Endothelial cell of hepatic sinusoid (primary cell): Measurements from ENCODE around the gene DAO.

Source experiments
- in situ Hi-C: cut with HindIII; loops from 2 replicates; pipeline ENCODE4 v1.10.0; 2017; ENCODE audit warnings: low sequenced_read_pairs

The DAO gene

GRCh38 chr12:108879615-108880254, at the start of gene DAO:
Gene DAO, plus strand, starts transcription at chr12:108880092. Its CDS starts 4,915 bp downstream, at chr12:108885007.
- in situ Hi-C loops: no loop called here

DNA sequence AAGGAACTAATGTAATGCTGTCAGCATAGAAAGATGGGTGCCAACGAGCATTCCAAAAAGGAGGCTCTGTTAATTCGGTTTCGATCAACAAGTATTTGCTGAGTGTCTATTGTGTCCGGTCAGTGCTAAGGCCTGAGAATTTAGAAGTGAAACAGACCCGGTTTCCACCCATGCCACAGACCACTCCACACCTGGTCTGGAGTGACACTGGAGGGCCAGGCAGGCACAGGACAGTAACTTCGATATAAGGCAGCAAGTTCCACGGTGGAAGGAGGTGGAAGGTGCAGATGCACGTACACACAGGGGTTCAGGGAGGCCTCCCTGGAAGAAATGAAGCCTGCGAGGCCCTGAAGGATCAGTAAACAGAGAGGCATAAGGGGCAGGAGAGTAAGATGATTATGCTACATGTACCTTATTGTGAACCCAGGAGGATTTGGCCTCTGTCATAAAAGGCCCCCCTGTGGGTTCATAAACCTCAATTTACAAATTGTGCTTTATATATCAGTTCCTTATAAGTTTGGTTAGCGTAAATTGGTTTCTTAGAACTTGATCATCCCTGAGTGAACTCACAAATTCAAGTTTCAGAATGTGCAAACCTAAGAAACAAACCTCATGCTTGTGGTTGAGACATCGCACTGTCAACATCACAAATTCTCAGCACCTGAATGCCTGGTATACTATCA, 48.4 kb upstream of the DAO start:
- in situ Hi-C loops: loop anchor here (10.0 to 25.0 kb wide), 2 partner anchors 157 to 1494 kb away; no protein-coding TSS in a partner anchor

GRCh38 chr12:108832208-108832607, 47.7 kb upstream of the DAO start:
- in situ Hi-C loops: loop anchor here (10.0 to 25.0 kb wide), 2 partner anchors 157 to 1495 kb away; no protein-coding TSS in a partner anchor

- in situ Hi-C loops: loop anchor here (10.0 to 25.0 kb wide), 2 partner anchors 158 to 1496 kb away; no protein-coding TSS in a partner anchor
Measured at GRCh38 chr12:108832730-108833354, 47.0 kb upstream of the DAO start.

GRCh38 chr12:108833355-108833733, 46.5 kb upstream of the DAO start:
- in situ Hi-C loops: loop anchor here (10.0 to 25.0 kb wide), 2 partner anchors 159 to 1496 kb away; no protein-coding TSS in a partner anchor

DNA sequence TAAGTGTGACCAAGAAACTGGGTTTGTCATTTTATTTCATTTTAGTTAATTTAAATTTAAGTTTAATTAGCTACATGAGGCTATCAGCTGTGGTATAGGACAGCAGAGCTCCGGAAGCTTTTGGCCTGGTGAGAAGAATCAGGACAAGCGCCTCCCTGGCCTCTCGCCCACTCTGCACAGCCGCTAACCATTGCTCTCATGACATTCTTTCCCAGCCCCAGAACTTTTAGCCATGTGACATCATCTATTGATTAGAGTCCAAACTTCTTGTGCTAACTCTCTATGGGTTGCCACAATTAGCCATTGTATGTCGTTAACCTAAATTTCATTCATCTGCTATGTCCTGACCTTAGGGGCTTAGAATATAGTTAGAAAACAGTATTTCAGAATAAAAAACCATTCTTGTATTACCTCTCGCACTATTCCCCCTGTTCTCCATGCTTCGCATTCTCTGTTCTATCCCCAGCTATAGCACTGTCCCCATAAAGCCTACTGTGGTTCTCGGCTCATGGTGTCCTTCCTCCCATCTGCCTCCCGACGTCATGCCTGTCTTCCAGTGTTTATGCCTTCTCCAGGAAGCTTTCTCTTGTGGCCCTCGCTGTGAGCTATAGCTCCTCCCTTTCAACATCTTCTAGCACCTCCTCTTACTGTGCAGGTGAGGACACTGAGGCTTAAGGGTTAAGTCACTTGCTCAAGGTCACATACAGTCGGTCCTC, 46.0 kb upstream of the DAO start:
- in situ Hi-C loops: loop anchor here (10.0 to 25.0 kb wide), 2 partner anchors 159 to 1497 kb away; no protein-coding TSS in a partner anchor

DNA sequence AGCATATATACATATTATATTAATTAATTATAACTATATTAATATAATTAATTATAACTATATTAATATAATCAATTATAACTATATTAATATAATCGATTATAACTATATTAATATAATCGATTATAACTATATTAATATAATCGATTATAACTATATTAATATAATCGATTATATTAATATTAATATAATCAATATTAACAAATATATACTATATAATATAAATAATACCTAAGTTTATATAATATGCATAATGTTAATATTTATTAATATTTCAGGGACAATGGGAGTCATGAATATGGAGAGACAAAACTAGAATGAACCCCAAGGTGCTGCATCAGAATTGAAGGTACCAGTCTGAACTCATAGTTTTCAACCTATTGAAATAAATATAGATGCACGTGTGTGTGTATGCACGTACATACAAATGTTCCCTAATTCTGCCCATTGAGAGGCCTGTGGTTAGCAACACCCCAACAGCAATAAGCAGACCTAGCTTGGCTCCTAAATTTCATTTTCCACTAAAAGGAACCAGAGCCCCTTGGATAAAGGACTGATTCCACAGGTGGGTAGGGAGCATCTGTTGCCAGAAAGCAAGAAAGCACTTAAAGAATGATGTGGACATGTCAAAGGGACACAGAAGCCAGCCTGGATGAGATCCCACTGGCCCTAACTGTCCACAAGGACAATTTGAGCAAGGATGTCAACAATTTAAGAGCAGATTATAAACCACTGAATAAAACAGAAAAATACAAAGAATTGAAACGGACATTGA, 43.8 kb upstream of the DAO start:
- in situ Hi-C loops: loop anchor here (10.0 to 25.0 kb wide), 2 partner anchors 161 to 1499 kb away; no protein-coding TSS in a partner anchor

- in situ Hi-C loops: loop anchor here (10.0 to 25.0 kb wide), 2 partner anchors 162 to 1500 kb away; no protein-coding TSS in a partner anchor
Measured at GRCh38 chr12:108837239-108837638, 42.7 kb upstream of the DAO start.

DNA sequence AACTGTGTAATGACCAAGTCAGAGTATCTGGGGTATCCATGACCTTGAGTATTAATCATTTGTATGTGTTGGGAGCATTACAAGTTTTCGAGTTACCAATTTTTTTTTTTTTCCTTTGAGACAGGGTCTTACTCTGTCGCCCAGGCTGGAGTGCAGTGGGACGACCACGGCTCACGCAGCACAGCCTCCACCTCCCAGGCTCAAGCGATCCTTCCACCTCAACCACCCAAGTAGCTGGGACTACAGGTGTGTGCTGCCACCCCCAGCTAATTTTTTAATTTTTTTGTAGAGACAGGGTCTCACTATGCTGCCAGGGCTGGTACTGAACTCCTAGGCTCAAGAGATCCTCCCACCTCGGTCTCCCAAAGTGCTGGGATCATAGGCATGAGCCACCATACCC, 42.2 kb upstream of the DAO start:
- in situ Hi-C loops: loop anchor here (10.0 to 25.0 kb wide), 2 partner anchors 163 to 1500 kb away; no protein-coding TSS in a partner anchor

DNA sequence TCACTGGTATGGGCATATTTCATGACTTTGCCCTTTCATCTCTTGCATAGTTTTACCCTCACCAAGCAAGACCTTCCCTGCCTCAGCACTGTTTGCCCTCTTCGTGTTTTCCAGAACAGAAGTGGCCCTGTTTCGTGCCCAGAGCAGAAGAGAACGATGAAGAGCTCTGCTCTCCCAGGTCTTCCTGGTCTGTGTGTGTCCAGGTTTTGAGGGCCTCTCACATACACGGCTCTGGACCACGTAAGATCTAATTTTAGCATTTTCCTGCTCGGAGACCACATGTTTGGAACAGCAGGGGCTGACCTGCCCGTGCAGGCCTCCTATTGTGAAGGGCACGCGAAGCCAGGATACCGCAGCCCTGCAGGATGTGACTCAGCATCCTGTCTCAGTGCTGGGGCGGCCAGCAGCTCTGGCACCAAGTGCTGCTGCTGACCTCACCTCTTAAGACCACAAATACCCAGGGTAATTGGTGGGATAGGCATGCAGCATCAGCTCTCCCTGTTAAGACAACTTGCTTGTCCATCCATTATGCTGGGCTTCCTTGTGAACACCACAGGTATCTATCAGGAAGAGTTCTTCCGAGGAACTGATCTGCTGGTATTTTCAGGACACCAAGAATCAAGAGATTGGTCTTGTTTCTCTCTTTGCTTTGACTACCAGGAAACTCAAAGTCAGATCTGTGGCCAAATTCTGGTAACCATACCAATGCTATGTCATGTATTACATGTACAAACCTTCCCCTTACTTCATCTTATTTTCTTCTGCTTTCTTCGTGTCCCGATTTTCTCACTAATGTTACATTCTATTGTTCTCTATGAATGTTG, 41.5 kb upstream of the DAO start:
- in situ Hi-C loops: loop anchor here (10.0 to 25.0 kb wide), 2 partner anchors 164 to 1501 kb away; no protein-coding TSS in a partner anchor

DNA sequence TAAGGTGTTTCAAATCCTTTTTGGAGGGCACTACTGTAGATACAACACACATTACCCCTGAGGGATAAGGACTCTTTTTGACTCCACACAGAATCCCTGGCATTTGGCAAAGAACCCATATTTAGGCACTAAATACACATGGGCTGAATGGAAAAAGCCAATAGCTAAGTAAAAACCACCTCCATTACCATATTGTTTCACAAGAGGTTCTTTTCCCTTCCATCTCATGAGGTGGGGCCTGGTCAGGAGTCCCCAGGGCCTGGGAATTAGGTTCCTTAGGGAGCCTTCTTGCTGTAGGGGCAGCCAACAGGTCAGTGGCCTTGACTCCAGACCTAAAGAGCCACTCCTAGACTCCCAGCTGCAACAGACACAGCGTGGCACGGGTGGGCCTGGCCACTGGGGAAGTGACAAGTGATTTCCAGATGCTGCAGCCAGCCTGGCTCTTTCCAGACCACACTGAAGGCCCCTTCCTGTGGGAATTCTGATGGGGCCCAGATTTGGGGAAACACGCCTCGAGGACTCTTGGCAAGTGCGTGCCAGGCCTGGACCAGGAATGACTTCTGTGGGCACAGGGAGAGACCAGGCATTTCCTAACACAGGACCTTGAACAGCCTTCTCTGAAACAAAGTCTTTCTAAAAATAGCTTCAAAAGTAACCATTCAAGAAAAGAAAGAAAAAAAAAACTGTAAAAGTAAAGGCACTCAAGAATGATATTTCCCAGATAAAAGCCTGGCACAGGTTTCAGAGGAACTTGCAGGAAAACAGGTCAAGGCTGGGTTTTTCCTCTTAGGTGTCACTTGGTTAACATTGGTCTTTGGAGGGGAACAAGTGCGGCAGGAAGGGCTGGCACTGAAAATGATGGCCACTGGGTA, 40.6 kb upstream of the DAO start:
- in situ Hi-C loops: loop anchor here (10.0 to 25.0 kb wide), 2 partner anchors 164 to 1502 kb away; no protein-coding TSS in a partner anchor

DNA sequence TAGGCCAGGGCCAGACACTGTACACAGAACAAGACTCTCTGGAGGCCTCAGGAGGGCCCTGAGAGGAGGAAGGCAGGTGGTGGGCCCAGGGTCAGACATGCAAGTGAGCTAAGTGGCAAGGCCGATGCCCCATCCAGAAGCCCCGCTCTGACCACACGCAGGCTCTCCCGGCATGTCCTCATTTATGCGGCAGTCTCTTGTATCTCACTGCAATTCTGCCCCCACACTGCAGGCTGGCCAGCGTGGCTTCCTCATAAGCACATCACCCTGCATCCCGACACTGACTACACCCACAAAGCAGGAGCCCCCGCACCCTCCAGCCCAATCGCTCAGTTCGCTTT, 40.0 kb upstream of the DAO start:
- in situ Hi-C loops: loop anchor here (10.0 to 25.0 kb wide), 2 partner anchors 165 to 1503 kb away; no protein-coding TSS in a partner anchor

DNA sequence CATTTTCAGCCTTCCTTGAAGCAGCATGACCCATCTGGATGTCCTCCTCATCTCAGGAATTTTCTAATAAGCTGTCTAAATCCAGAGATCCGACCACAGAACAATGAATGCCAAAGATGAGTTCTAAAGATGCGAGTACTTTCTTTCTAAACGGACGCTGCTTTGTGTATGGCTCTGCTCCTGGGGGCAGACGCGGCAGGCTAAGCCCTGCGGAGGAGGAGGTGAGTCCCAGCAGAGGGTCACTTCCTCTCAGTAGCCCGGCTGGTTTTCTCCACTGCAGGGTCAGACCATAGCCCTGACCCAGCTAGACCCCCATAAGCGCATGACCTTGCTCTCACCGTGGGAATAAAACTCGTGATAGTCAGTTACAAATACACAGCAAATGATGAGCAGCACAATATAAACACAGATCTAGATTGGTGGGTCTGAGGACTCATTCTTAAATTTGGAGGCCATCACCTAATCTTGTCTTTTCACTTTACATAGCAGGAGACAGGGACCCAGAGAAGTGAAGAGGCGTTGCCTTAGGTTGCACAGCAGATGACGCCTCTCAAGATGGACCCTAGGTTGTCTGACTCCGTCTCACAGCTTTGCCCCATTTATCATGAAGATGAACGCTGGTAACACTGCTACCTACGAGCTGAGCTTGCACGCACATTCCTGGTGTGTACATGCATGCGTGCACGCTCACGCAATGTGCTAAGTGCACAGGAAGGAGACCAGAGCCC, 39.1 kb upstream of the DAO start:
- in situ Hi-C loops: loop anchor here (25.0 kb wide), 1 partner anchor 1503 kb away; no protein-coding TSS in a partner anchor

- in situ Hi-C loops: loop anchor here (25.0 kb wide), 1 partner anchor 1505 kb away; no protein-coding TSS in a partner anchor
Measured at GRCh38 chr12:108841825-108842224, 38.1 kb upstream of the DAO start.

GRCh38 chr12:108842361-108842760, 37.5 kb upstream of the DAO start:
- in situ Hi-C loops: loop anchor here (25.0 kb wide), 1 partner anchor 1505 kb away; no protein-coding TSS in a partner anchor

- in situ Hi-C loops: loop anchor here (25.0 kb wide), 1 partner anchor 1506 kb away; no protein-coding TSS in a partner anchor
Measured at GRCh38 chr12:108843187-108843586, 36.7 kb upstream of the DAO start.

DNA sequence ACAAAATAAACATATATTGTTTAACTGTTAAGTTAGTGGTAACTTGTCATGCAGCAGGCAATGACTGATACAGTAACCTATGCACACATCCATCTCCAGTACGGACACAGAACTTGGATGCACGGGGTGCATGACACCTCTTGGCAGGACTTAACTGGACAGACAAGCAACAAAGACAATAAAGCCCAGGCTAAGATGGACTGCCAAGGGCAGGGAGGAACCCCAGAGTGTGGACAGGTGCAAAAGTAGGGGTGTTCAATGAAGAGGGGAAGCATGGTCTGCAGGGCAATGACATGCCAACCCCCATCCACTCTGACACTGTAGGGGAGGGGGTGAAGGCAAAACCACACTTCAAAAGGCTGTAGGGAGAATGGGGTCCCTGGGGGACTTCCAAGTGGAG, 34.2 kb upstream of the DAO start:
- in situ Hi-C loops: loop anchor here (25.0 kb wide), 1 partner anchor 1508 kb away; no protein-coding TSS in a partner anchor
